ENCODE data around the gene CDK5R2.

The CDK5R2 gene

DNA sequence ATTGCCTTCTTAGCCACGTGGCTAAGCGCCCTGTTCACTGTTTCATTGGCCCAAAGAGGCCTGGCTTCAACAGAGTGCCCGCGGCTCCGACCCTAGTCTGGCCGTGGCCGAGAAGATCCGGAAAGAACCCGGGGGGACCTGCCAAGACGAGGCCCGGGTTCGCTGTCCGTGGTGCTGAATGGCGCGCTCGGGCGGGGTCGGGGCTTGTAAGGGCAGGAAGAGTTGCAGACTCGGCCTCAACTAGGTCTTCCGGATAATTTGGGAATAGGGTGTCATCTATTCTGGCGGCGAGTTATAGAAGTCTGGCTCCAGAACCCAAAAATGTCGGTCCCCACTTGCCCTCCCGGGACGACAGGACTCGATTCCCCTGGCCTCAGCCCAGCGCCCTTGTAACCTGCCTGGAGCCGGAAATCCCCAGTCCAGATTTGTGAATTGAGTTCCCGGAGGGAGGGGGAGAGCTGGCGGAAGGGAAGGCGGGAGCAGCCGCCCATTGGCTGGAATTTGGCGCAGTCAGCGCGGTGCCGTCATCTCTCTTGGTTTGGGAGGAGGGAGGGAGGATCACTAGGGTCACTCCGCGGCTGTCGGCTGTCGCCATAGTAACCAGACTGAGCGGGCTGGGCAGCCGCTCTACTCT is 3.5 kb downstream of the CDK5R2 start:
- DNase-seq: peak; percentile 92 to 96

DNA sequence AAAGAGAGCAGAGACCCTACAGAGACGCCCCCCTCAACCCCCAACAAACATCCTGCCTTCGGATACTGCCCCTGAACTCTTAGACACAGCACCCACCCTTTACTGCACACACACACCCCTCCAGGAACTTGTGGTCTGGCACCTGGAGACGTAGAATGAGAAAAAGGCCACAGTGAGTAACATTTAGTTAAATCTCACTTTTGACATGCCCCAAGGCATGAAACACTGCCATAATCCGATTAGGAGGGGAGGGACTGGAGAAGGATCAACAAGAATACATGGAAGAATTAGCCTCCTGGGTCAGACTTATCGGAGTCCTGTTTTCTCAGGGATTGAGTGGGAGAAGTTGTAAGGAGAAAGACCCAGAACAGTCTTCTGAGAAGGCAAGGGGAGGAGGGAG is 4.1 kb downstream of the CDK5R2 start:
- DNase-seq: peak; percentile 67 to 77

DNA sequence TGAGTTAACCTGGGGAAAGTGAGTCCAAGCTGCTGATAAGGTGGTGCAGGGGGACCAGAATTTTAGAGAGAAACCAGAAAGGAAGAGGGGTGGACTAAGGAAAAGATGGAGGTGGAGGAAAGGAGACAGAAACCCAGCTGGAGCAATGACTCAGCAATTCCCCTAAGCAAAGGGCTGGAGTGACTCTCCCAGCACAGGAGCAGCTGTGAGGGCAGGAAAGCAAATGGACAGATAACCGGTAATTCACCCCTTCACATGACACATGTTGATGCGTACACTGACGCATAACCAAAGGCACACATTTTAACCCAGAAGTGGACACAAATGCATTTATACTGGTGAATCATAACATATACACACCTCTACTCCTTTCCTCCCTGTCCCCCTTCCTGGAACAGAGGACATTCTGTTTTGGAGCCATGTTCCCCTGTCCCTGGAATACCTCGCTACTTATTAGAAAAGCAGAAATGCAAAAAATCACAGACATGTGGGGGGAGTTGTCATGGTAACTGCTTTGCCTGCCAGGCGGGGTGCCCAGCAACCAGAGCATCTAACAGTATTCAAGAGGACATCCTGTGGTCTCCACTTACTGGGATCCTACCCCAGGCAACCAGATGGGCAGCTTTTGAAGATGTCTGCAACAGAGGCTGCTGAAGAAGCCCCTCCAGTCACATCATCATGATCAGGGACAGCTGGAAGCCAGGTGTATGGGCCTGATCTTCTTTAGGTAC is 4.7 kb downstream of the CDK5R2 start:
- peak; percentile 98 to 99 for DNase-seq

- DNase-seq: no peak
These were observed 11.4 kb downstream of the CDK5R2 start for GRCh38 chr2:218970894-218971293.

DNA sequence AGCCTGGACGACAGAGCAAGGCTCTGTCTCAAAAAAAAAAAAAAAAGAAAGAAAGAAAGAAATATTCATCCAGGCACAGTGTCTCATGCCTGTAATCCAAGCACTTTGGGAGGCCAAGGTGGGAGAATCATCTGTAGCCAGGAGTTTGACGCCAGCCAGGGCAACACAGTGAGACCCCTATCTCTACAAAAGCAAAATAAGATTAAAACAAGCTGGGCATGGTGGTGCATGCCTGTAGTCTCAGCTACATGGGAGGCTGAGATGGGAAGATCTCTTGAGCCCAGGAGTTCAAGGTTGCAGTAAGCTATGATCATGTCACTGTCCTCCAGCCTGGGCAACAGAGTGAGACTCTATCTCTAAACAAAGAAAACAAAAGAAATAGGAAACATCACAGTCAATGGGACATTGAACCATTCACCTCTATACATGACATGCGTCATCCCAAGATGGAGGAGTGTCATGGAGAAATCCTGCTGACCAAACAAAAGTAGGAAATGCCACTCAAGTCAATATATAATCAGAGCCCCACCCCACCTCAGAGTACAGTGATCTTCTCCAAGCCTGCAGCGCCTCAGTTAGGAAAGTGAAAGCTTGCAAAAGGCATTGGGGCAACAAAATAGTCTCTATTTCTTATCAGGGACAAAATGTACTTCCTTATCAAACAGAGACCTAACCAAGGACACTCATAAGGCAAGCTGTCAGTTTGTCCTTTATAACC is 15.8 kb downstream of the CDK5R2 start:
- DNase-seq: no peak

DNA sequence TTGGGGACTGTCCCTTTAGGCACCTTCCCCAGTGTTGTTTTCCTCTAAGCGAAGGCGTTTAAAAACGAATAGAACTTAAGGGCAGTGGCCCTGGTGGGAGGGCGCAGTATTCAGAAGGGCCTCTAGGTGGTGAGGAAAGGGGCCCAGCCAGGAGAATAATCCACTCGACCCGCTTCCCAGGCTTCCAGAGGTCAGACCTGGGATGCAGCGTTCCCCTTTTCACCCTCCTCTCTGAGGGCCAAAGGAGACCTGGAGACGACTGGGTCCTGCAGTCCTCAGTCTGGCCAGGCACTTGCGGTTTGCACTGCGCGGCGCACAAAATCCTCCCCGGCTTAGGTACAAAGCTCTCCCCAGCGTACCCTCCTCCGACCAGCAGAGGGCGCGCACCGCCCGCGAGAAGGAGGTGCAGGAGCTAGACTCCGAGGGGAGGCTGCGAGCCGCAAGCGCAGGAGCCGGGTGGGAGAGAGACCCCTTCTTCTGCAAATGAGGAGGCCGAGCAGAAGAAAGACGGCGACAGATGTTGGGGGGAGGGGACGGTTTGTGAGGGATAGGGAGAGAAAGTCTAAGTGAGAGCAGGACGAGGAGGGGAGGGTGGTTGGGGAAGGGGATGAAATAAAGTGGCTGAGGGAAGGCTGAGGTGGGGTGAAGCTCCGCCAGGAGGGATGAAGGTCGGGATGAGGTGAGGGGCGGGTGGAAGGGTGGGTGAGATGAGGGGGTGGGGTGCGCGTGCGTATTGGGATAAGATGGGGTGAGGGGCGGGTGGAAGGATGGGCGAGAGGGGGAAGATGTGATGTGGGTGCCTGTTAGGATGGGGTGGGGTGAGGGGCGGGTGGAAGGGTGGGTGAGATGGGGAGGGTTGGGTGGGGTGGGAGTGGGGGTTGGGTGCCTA is 20.6 kb downstream of the CDK5R2 start:
- peak; percentile 86 to 93 for DNase-seq

DNA sequence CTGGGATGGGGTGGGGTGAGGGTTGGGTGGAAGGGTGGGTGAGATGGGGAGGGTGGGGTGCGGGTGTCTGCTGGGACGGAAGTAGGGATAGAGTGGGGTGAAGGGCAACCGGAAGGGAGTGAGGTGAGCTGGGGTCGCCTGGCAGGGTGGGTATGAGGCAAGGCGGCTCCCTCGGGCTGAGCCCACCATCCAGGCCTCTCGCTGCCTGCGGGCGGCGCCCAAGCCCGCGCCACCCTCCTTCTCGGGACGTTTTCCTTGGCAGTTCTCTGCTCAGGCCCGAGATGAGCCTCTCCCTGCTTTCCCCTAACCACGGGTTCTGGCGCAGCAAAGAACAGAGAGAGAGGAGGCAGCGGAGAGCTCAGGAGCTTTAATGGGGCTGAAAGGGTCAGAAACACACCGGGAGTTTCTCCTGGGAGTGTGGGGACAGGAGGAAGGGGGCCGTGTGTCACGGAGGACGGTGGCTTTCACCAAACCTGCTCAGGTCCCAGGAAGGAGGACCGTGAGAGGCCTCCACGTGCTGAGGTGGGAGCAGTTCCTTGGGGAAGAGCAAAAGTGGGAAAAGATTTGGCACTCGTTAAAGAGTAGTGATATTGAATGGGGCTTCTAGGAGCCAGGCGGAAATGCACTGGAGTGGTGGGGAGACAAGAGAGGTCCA is 21.4 kb downstream of the CDK5R2 start:
- DNase-seq: peak in 1 of 2 experiments; percentile 78

GRCh38 chr2:218981390-218981880 is 22.0 kb downstream of the CDK5R2 start:
- peak; percentile 82 to 91 for DNase-seq

DNA sequence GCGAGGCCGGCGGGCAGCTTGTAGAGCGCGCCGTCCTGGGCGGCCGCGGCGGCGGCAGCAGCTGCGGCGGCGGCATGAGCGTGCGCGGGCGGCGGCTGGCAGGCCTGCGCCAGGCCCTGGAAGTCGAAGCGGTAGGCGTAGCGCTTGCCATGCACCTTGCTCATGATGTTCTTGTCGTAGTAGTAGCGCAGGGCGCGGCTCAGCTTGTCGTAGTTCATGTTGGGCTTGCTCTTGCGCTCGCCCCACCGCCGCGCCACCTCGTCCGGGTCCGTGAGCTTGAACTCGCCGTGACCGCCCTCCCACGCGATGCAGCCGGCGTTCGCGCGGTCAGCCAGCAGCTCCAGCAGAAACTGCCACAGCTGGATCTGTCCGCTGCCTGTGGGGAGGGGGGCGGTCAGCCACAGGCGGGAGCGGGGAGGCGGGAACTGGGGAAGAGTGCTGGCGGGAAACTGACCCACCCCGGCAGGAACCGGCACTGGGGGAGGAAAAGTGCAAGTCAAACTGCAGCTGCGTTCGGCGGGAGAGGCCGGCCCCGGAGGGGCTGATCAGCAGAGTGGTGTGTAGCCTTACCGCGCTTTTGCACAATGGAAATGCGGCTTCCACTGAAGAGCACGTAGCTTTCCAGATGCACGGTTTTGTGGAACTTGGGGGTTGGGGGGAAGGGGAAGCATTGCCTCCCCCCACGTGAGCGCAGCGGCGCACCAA is 22.6 kb downstream of the CDK5R2 start:
- no peak for DNase-seq

GRCh38 chr2:218982586-218983262 is 23.3 kb downstream of the CDK5R2 start:
- DNase-seq: no peak

DNA sequence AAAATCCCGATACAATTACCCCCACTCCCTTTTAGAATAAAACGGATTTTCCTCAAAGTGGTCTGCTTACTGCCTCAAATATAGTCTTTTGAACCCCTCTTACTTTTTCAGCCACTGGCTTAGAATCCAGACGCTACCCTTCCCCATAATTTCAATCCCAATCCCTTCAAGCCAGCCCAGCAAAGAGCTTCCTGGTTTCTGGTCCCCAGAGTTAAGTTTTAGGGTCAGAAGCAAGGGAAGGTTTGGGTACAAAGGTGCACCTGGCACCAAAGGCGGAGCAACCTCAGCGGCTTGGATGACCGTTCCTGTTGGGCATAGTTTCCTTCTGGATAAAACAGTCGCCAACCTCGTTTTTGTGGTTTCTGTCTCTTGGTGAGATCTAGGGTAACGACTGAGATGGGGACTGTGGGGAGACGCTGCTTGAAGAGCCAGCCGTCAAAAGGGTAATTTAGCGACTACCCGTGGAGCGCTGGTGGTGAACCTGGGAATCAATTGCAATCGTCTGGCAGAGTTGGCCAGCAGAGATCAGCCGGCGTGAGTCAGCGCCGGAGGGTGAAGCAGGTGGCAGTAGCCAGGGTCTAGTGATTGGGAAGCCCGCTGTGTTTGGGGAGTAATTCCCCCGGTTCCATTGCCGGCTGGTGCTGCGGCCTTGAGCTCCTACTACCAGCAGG is 23.9 kb downstream of the CDK5R2 start:
- DNase-seq: no peak

DNA sequence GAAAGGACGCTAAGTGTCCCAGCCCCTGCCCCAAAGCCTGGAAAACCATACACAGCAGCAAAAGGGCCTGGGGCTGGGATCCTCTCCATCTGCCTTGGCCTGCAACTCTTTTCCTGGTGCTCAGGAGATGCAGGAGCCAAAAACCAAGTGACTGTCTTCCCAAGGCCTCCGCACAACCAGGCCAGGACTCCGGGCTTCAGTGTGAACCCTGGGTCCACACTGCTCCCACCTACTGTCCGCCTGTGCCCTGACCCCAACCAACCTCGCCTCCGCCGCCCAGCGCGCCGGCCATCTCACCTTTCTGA is 24.4 kb downstream of the CDK5R2 start:
- DNase-seq: no peak

DNA sequence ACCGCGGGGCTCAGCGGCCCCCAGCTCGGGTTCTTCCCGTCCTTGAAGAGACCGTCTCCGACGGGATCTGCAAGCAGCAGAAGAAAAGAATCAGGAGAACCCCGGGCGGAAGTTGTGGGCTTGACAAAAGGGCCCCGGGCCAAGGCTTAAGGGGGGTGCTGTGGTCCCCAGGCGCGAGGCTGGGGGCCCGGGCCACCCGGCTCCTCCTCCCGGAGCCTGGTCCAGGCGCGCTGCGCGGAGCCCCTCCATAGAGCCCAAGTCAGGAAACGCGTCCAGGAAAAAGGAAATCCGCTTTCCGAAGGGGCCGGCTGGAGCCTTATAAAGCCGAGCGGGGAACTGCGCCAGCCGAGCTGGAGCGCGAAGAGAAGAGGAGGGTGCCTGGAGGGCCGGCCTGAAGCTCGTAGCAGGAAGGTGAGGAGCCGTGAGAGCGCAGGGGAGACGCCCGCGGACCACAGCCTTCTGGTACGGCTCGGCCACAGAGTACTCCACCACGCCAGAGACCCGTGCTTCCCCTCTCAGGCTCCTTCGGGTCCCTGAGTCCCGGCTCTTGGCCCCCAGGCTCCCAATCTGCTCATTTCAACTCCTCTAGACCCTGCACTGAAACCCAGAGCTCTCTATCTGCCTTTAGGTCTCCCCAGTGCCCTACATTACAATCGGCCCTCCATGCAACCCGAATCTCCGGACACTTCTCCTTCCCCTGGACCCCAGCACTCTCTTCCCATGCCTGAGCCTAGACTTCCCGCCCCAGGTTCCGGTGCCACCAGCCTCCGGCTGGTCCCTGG is 25.0 kb downstream of the CDK5R2 start:
- peak in 1 of 2 experiments; percentile 47 for DNase-seq

GRCh38 chr2:218985021-218985324 is 25.5 kb downstream of the CDK5R2 start, which contains the start of gene FEV:
TSS of gene FEV (minus strand) at chr2:218985184. CDS start at chr2:218985075, 109 bp downstream.
- no peak for DNase-seq

GRCh38 chr2:218985325-218986091 is 26.0 kb downstream of the CDK5R2 start:
- DNase-seq: no peak

GRCh38 chr2:218986148-218986761 is 26.8 kb downstream of the CDK5R2 start:
- DNase-seq: no peak

DNA sequence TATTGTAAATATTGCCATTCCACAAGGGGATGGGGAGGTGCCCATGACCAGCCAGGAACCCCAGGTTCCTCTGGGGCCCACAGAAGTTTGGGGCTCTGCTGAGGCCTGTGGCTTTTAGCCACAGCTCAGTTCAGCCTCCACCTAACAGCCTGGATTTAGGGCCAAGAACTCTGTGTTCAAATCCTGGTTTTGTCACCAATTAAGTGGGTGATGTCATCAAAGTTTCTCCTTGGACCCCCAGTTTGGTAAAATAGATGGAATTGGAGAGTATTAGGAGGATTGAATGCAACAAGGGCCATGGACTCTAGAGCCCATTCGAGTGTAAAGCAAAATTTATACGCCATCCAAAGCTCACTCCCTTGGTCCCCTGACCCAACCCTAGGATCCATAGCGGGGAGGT is 28.7 kb downstream of the CDK5R2 start:
- DNase-seq: no peak

- no peak for DNase-seq
These were observed 29.2 kb downstream of the CDK5R2 start for GRCh38 chr2:218988650-218989049.

DNA sequence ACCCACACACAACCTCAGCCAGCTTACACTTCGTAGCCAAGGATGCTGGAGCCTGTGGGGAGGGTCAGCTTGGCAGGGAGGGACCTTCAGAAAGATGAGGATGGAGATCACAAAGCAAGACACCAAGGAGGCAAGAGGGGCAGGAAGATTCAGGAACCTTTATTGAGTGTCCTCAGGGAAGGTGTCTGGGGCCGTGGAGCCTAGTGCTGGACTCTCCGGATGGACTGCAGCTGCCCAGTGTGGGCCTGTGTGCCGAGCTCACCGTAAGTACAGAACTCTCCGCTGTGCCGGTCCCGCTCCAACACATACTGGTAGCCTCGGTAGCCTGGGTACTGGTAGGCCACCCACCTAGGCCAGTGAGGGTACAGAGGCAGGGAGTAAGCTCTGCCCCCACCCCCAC is 30.6 kb downstream of the CDK5R2 start:
- no peak for DNase-seq
